Mammary epithelial cell (primary cell): Measurements from ENCODE around the gene CLEC2A.

Experiments used
- CTCF ChIP-seq, 2 donors: IDR thresholded peaks in 1 of 2; conservative IDR thresholded peaks in 1 of 2; 2 replicates each; pipeline ENCODE4 v1.5.1; 2011 to 2012; ENCODE audit warnings: inconsistent platforms in 2 of 2, low read length in 2 of 2, mild to moderate bottlenecking in 2 of 2, control low read depth in 1 of 2, low read depth in 1 of 2; ENCODE audit not compliant: insufficient read depth in 1 of 2; ENCODE audit errors: extremely low read depth in 1 of 2
- EZH2 ChIP-seq: IDR thresholded peaks from 2 replicates; pipeline ENCODE4 v1.6.1; 2012; ENCODE audit warnings: low read length, inconsistent platforms, borderline replicate concordance

DNA sequence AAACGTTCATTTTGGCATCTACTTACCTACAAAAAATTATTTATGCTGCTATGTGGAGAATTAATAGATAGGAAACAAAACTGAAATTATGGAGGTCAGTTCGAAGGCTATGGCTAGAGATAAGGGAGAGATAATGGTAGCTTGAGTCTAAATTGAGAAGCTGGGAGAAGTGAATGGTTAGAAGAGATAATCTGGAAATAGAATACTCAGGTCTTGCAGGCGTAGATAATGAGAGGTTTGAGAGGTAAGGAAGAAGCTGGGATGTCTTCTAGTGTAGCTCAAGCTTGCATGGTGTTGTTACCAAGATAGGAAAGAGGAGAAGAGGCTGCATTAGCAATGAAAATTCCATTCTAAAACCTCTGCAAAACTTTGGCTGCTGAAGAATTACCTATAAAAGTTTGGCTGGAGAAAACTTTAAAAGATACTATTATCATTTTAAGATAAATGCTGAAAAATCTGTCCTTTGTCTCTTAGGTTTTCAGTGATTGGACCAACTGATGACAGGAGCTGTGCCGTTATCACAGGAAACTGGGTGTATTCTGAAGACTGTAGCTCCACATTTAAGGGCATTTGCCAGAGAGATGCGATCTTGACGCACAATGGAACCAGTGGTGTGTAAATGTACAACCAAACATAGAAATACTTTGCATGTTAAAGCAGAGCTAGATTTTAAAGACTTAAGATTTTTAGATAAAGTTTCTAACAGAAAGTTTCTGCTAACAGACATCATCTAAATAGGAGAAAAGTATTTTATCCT, 36.8 kb downstream of the CLEC2A start:
- TF ChIP-seq CTCF (conservative IDR thresholded peaks at IDR 0.05 in 1 of 2, IDR thresholded peaks at IDR 0.05 in 1 of 2; ENCODE audit: extremely low read depth in 1 of 2, insufficient read depth in 1 of 2, low read depth in 1 of 2, low read length in 2 of 2) (no peak), EZH2 (no peak)
